Measurements from ENCODE around the gene GADD45GIP1.
A peak's percentile ranks its signal among the peaks of the same experiment; 100 is the strongest.

GADD45GIP1 gene

DNA sequence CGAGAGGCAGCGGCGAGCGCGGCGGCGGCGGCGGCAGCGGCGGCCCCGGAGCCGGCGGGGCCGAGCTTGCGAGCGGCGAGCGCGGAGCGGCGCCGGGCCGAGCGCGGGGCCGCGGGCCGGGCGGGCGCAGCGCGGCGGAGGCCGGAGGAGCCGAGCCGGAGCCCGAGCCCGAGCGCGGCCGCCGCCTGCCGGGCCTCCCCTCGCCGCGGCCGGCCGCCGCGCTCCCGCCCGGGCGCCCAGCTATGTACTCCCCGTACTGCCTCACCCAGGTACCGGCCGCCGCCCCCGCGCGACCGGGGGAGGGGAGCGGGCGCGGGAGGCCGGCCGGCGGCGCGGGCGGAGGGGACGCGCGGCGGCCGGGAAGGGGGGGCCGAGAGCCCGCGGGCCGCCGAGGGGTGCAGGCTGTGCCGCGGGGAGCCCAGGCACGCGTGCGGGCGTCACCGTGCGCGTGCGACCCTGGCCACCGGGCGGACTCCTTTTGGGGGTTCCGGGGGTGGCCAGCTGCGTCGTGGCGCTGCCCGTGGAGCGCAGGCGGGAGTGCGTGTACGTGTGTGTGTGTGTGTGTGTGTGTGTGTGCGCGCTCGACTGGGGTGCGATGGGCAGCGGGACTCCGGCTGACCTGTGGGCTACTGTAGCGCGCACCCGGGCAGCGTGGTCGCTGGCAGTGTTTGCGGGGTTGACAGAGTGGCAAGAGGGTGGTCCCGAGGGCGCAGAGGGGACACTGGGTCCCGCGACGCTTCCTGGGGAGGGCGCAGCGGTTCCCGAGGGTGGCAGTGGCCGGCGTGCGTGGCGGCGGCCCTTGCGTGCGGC lies 38.8 kb upstream of the GADD45GIP1 start:
- Histone ChIP-seq H3K9me3 (no peaks in the 10 kb centered on the region), H3K4me1 (peaks cover 6% of the 10 kb centered on the region; the same call in 1 of the 2 replicates), H3K36me3 (replicated peaks) (peaks cover 3% of the 10 kb centered on the region; the same call in 1 of the 2 replicates), H3K27me3 (ENCODE audit: low read depth) (no peaks in the 10 kb centered on the region), H3K4me3 (peak overlapping the region; percentile 57)
- in situ Hi-C loops (cut with MboI; ENCODE audit: low sequenced_read_pairs) = loop anchor here (25.0 kb wide), 1 partner anchor 592 kb away; no protein-coding TSS in a partner anchor
- DNase-seq (ENCODE audit: low spot score in 2 of 2) = peak in 1 of 2 experiments; percentile 38

DNA sequence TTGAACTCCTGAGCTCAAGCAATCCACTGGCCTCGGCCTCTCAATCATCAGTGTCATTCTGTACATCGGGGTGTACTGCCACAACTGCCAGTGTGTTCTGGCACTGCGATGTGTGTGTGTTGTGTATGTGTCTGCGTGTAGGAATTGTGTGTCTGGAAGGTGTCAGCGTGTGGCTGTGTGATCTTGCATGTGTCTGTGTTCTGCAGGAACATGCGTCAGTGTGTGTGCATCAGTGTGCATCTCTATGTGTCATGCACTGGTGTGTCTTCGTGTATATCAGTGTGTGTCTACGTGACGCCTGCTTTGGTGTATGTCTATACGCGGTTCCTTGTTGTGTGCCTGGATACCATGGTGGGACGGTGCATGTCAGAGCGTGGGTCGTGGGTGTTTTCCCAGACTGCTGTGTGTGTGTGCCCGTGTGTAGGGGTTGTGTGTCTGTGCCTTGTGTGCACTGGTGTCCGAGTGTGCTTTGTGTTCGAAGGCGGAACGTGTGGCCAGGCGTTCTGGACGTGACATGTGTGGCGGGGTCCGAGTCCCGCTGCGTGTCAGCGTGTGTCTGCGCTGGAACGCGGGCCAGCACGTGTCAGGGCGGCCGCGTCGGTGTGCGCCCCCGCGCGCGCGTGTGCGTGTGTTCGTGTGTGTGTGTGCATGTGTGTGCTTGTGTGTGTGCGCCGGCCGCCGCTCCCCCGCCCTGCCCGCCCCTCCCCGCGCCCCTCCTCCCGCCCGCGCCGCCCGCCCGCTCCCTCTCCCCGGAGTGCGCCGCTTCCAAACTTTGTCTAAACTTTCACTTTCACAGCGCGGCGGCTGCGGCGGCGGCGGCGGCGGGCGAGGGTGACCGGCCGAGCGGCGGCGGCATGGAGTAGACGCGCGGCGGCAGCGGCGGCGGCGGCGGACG lies 37.9 kb upstream of the GADD45GIP1 start, which contains the start of gene NFIX:
TSS of gene NFIX (plus strand) at position 775 of the 895 bp plus-strand sequence. CDS start 363 bp downstream, outside the sequence.
- Histone ChIP-seq H3K9me3 (no peaks in the 10 kb centered on the region), H3K36me3 (replicated peaks) (peaks cover 3% of the 10 kb centered on the region; the same call in 1 of the 2 replicates), H3K4me1 (peaks cover 6% of the 10 kb centered on the region; the same call in 1 of the 2 replicates), H3K4me3 (peak within 1 kb of the TSS; percentile 57), H3K27me3 (ENCODE audit: low read depth) (no peaks in the 10 kb centered on the region)
- DNase-seq (ENCODE audit: low spot score in 2 of 2) = peak; percentile 18 to 74
- in situ Hi-C loops (cut with MboI; ENCODE audit: low sequenced_read_pairs) = loop anchor here (25.0 kb wide), 1 partner anchor 592 kb away; no protein-coding TSS in a partner anchor

- no peaks in the 10 kb centered on the region for H3K9me3 ChIP-seq
- H3K36me3 ChIP-seq (replicated peaks) = peaks cover under 1% of the 10 kb centered on the region; the same call in 1 of the 2 replicates
- in situ Hi-C loops (cut with MboI; ENCODE audit: low sequenced_read_pairs) = loop anchor here (25.0 kb wide), 1 partner anchor 594 kb away; no protein-coding TSS in a partner anchor
- H3K4me3 ChIP-seq = no peak overlapping the region
- peaks cover 6% of the 10 kb centered on the region; the same call in 1 of the 2 replicates for H3K4me1 ChIP-seq
- no peak for DNase-seq (ENCODE audit: low spot score in 2 of 2)
- H3K27me3 ChIP-seq (ENCODE audit: low read depth) = no peaks in the 10 kb centered on the region
Measured at GRCh38 chr19:12993562-12993961, 36.5 kb upstream of the GADD45GIP1 start.

- H3K4me1 ChIP-seq = peaks cover 6% of the 10 kb centered on the region; the same call in 1 of the 2 replicates
- H3K9me3 ChIP-seq = no peaks in the 10 kb centered on the region
- in situ Hi-C loops (cut with MboI; ENCODE audit: low sequenced_read_pairs) = loop anchor here (25.0 kb wide), 1 partner anchor 595 kb away; no protein-coding TSS in a partner anchor
- no peak overlapping the region for H3K4me3 ChIP-seq
- DNase-seq (ENCODE audit: low spot score in 2 of 2) = no peak
- H3K27me3 ChIP-seq (ENCODE audit: low read depth) = no peaks in the 10 kb centered on the region
- H3K36me3 ChIP-seq (replicated peaks) = no peaks in the 10 kb centered on the region
Measured at GRCh38 chr19:12992729-12993128, 35.7 kb upstream of the GADD45GIP1 start.

- no peak overlapping the region for H3K4me3 ChIP-seq
- H3K4me1 ChIP-seq = peaks cover 3% of the 10 kb centered on the region; the same call in 1 of the 2 replicates
- no peaks in the 10 kb centered on the region for H3K27me3 ChIP-seq (ENCODE audit: low read depth)
- no peak for DNase-seq (ENCODE audit: low spot score in 2 of 2)
- in situ Hi-C loops (cut with MboI; ENCODE audit: low sequenced_read_pairs) = loop anchor here (25.0 kb wide), 1 partner anchor 596 kb away; no protein-coding TSS in a partner anchor
- H3K36me3 ChIP-seq (replicated peaks) = no peaks in the 10 kb centered on the region
- no peaks in the 10 kb centered on the region for H3K9me3 ChIP-seq
Measured at GRCh38 chr19:12991296-12991695, 34.3 kb upstream of the GADD45GIP1 start.

GRCh38 chr19:12990853-12991252 lies 33.8 kb upstream of the GADD45GIP1 start:
- in situ Hi-C loops (cut with MboI; ENCODE audit: low sequenced_read_pairs) = loop anchor here (25.0 kb wide), 1 partner anchor 596 kb away; no protein-coding TSS in a partner anchor
- H3K4me3 ChIP-seq = no peak overlapping the region
- no peaks in the 10 kb centered on the region for H3K27me3 ChIP-seq (ENCODE audit: low read depth)
- H3K4me1 ChIP-seq = peaks cover 3% of the 10 kb centered on the region; the same call in 1 of the 2 replicates
- no peaks in the 10 kb centered on the region for H3K36me3 ChIP-seq (replicated peaks)
- H3K9me3 ChIP-seq = no peaks in the 10 kb centered on the region
- DNase-seq (ENCODE audit: low spot score in 2 of 2) = no peak

DNA sequence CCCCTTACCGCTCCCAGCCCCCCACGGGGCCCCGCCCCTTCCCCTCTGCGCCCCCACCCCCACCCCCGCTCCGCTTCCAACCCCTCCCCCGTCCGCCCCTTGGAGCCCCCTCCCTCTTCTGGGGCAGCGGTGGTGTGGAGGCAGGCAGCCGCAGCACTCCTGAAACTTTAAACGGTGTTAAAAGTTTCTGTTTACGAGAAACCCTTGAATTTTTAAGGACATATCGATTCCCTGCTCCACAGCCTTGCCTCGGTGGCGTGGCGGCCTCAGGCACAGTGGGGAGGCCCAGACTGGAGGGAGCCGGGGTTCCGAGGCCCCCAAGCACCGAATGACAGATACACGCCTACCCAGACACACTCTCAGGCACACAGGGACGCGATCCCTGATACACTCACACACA lies 33.4 kb upstream of the GADD45GIP1 start:
- Histone ChIP-seq H3K4me3 (no peak overlapping the region), H3K9me3 (no peaks in the 10 kb centered on the region), H3K36me3 (replicated peaks) (no peaks in the 10 kb centered on the region), H3K27me3 (ENCODE audit: low read depth) (no peaks in the 10 kb centered on the region), H3K4me1 (peaks cover 3% of the 10 kb centered on the region; the same call in 1 of the 2 replicates)
- in situ Hi-C loops (cut with MboI; ENCODE audit: low sequenced_read_pairs) = loop anchor here (25.0 kb wide), 1 partner anchor 597 kb away; no protein-coding TSS in a partner anchor
- DNase-seq (ENCODE audit: low spot score in 2 of 2) = no peak

GRCh38 chr19:12987781-12988180 lies 30.8 kb upstream of the GADD45GIP1 start:
- H3K9me3 ChIP-seq = no peaks in the 10 kb centered on the region
- H3K4me1 ChIP-seq = peaks cover 4% of the 10 kb centered on the region; the same call in 1 of the 2 replicates
- no peaks in the 10 kb centered on the region for H3K27me3 ChIP-seq (ENCODE audit: low read depth)
- H3K4me3 ChIP-seq = no peak overlapping the region
- no peak for DNase-seq (ENCODE audit: low spot score in 2 of 2)
- H3K36me3 ChIP-seq (replicated peaks) = no peaks in the 10 kb centered on the region
- in situ Hi-C loops (cut with MboI; ENCODE audit: low sequenced_read_pairs) = loop anchor here (5.0 to 25.0 kb wide), 2 partner anchors 70 to 600 kb away; no protein-coding TSS in a partner anchor

DNA sequence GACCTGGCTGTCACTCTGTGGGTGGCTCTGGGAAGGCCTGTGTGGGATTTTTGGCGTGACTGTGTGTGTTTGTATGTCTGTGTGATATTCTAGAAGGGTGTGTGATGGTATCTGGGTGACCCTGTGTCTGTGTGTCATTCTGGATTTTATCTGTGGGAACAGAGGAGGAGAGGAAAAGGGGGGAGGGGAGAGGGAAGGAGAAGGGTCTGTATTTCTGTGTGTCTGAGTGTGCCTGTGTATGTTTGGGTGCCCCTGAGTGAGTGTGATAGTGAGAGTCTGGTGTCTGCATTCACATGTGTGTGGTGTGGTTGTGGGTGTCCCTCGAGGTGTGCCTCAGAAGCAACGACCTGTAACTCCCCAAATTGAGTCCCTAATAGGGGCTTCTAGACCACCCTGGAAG lies 30.2 kb upstream of the GADD45GIP1 start:
- Histone ChIP-seq H3K9me3 (no peaks in the 10 kb centered on the region), H3K4me1 (peaks cover 5% of the 10 kb centered on the region; the same call in 1 of the 2 replicates), H3K27me3 (ENCODE audit: low read depth) (no peaks in the 10 kb centered on the region), H3K36me3 (replicated peaks) (no peaks in the 10 kb centered on the region), H3K4me3 (no peak overlapping the region)
- no peak for DNase-seq (ENCODE audit: low spot score in 2 of 2)
- in situ Hi-C loops (cut with MboI; ENCODE audit: low sequenced_read_pairs) = loop anchor here (5.0 to 25.0 kb wide), 2 partner anchors 70 to 600 kb away; no protein-coding TSS in a partner anchor

- peaks cover 5% of the 10 kb centered on the region; the same call in 1 of the 2 replicates for H3K4me1 ChIP-seq
- H3K36me3 ChIP-seq (replicated peaks) = no peaks in the 10 kb centered on the region
- H3K9me3 ChIP-seq = no peaks in the 10 kb centered on the region
- H3K4me3 ChIP-seq = no peak overlapping the region
- no peaks in the 10 kb centered on the region for H3K27me3 ChIP-seq (ENCODE audit: low read depth)
- in situ Hi-C loops (cut with MboI; ENCODE audit: low sequenced_read_pairs) = loop anchor here (5.0 to 25.0 kb wide), 2 partner anchors 71 to 601 kb away; no protein-coding TSS in a partner anchor
- DNase-seq (ENCODE audit: low spot score in 2 of 2) = no peak
Measured at GRCh38 chr19:12986726-12987125, 29.7 kb upstream of the GADD45GIP1 start.

DNA sequence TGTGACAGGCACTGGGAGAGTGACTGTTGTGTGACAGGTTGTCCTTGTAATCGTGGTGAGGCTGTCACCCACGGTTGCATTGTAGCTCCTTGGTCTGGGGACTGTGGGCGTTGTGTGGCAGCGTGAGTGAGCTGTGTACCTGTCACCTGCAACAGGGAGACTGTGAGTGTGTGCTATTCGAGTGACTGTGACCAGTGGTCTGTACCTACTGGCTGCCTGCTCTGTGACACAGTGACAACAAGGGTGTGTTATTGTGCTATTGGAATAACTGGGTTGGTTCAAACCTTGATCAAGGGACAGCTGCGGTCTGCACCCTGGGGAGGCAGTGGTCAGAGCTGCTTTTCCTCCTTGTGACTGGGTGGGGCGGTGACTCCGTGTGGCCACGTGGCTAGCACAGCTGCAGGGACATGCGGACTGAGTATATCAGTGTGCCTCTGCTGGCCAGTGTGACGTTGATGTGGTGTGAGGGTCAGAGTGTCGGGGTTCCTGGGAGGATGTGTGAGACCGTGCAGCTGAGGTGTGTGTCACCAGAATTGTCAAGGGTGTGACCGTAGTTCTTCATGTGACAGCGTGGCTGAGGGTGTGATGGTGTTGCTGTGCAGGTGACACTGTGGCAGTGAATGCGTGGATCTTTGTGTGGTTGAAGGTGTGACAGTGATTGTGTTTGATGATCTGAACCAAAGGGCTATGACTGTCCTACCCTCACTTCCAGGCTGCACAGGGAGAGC lies 28.2 kb upstream of the GADD45GIP1 start:
- H3K4me1 ChIP-seq = peaks cover 5% of the 10 kb centered on the region; the same call in 1 of the 2 replicates
- in situ Hi-C loops (cut with MboI; ENCODE audit: low sequenced_read_pairs) = loop anchor here (5.0 to 25.0 kb wide), 2 partner anchors 72 to 602 kb away; no protein-coding TSS in a partner anchor

GRCh38 chr19:12984683-12985048 lies 27.6 kb upstream of the GADD45GIP1 start:
- no peak for DNase-seq (ENCODE audit: low spot score in 2 of 2)
- Histone ChIP-seq H3K4me3 (no peak overlapping the region), H3K4me1 (peaks cover 5% of the 10 kb centered on the region; the same call in 1 of the 2 replicates), H3K9me3 (no peaks in the 10 kb centered on the region), H3K36me3 (replicated peaks) (no peaks in the 10 kb centered on the region), H3K27me3 (ENCODE audit: low read depth) (no peaks in the 10 kb centered on the region)
- in situ Hi-C loops (cut with MboI; ENCODE audit: low sequenced_read_pairs) = loop anchor here (5.0 to 25.0 kb wide), 2 partner anchors 73 to 603 kb away; no protein-coding TSS in a partner anchor

More for the DNA sequence above, 28.2 kb upstream of the GADD45GIP1 start:
- H3K9me3 ChIP-seq = no peaks in the 10 kb centered on the region
- no peaks in the 10 kb centered on the region for H3K27me3 ChIP-seq (ENCODE audit: low read depth)
- no peak for DNase-seq (ENCODE audit: low spot score in 2 of 2)
- H3K4me3 ChIP-seq = no peak overlapping the region
- H3K36me3 ChIP-seq (replicated peaks) = no peaks in the 10 kb centered on the region

Measured in HAP-1 (cell line).